Stimulated activated CD8-positive, alpha-beta memory T cell treated with anti-CD3 and anti-CD28 coated beads, Interleukin-12 subunit alpha, Interleukin-12 subunit beta, amount 100 ng/mL, for 24 hours (primary cell): ENCODE measurements around the gene CACNA2D4.
A peak's percentile ranks its signal among the peaks of the same experiment; 100 is the strongest.

ENCODE experiments used
- DNase-seq: peaks from one replicate; pipeline ENCODE4 v3.0.0-alpha.2; 2020; ENCODE audit errors: extremely low read depth

Gene CACNA2D4

DNA sequence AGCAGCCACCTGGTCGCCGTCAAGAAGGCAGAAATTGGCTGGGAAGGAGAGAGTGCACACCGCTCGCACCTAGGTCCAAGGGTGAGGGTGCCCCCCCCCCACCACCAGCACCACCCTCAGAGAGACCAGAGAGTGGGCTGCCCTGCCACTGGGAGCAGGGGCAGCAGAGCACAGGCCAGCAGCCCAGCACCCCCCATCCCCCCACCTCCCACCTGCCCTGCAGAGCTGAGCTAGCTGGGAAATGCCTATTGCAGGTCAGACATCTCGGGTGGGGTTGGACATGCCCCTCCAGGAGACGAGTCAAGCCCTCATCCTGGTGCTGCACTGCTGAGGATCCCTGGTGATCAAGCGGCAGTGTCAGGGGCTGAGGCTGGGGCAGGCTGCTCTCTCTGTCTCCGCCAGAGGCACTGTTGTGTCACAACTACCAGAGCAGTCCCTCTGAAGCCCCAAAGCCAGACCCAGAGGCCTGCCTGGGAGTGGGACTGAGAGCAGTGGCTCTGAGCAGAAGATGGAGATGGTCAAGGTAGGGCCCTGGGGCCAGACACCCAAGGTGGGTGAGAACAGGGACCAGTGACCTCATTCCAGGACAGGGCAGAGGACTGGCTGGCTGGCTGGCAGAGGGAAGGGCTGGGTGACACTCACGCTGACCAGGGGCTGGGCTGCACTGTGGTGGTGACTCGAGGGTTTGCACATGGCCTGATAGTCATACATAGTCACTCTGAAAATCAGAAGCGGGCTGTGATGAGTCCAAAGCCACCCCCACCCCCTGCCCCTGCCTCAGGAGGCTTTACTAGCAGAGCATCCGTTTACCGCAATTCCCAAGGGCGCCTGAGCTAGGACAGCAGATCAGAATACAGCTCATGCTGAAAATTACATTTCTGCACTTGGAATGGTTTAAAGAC is 117.8 kb downstream of the CACNA2D4 start:
- DNase-seq, result no peak

DNA sequence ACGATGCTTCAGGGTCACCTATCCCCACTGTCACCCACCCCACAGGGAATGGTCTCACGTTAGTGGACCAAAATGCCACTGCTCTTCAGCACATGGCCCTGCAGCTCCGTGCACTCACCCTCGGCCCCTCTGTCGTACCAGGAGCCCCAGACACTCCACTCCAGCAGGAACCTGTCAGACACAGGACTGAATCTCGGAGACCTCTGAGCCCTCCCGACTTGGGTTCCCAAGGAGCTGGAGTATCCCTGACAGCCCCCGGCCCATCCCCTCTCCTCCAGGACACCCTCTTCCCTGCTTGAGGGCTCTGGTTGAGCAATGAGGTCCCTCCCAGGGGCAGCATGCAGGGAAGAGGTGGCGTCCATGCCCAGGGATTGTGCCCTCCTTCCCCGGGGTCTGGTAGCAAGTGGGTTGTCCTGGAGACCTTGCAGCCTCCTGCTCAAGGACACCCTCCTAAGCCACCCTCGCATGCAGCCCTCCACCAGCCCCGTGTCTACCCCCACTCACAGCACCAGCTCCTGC is 118.5 kb downstream of the CACNA2D4 start:
- no peak for DNase-seq

DNA sequence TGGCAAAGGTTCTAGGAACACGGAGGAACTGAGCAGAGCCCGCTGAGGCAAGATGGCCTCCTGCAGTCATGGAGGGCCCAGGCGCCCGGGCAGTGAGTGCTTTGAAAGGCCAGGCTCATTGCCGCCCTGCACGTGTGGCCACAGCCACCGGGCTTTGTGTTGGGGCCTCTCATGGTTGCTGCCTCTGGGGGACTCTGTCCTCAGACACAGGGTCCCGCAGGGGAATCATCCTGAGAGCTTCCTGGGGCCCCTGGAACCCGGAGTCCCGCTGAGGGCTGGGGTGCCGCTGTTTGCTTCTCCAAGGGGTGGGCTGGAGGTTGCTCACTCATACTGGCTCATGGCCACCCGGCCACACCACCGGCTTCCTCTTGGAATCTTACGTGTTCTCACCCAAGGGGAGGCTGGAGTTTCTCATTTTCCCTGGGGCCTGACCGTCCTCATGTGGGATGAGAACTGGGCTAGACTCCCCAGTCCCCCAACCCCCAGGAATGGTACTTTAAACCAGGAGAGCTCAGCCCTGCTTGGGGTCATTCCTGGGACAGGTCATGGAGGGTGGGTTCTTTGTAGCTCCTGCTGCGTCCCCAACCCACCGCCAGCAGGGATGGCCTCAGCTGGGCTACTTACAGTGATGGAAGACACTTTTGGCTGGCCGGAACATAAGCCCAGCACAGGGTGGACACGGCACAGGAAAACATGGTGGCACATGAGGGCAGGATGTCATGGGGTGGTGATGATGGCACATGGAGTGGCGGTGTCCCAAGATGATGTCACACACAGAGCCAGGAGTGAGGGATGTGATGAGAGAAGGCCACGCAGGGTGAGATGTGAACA is 119.2 kb downstream of the CACNA2D4 start:
- DNase-seq, result no peak

DNA sequence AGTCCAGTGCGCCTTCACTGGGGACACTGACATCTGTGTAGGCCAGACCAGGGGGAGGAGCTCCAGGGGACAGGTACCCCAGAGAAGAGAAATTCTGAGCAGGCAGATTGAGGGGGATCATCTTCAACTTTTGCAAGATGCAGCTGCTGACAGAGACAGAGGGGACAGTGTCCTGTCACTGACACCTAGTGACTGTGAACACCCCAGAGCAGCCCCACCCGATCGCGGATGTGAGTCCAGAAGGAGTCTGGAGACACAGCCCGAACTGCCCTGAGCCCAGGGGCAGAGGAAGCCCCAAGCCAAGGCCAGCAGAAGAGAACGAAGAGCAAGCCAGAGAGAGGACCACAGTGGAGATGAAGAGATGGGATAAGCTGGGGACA is 119.8 kb downstream of the CACNA2D4 start:
- no peak for DNase-seq

DNA sequence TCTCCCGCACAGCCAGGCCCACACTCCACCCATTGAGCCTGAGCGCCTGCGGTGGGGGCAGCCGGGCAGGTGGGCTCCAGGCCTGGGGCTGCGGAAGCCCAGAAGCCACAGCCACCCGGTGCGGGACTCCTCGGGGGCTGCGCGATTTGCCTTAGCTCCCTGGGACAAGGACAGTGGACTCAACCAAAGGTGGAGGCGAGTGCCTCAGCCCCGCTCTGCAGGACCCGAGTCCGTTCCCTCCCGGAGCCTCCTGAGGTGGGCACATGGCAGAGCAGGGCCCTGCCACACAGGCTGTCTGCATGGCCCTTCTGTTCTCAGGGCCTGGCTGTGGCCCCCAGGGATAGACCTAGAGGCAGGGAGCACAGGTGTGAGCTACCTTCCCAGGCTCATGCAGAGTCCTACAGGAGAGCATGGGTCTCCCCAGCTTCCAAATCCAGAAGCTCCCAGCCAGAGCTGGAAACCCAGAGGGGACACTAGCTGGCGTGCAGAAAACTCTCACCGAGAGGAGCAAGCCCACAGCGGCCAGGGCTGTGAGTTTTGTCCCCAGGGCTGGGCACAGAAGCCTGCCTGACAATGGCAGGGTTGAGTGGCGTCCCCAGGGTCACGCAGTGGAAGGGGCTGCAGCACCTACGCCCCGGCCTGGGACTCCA is 120.3 kb downstream of the CACNA2D4 start:
- DNase-seq, result no peak

DNA sequence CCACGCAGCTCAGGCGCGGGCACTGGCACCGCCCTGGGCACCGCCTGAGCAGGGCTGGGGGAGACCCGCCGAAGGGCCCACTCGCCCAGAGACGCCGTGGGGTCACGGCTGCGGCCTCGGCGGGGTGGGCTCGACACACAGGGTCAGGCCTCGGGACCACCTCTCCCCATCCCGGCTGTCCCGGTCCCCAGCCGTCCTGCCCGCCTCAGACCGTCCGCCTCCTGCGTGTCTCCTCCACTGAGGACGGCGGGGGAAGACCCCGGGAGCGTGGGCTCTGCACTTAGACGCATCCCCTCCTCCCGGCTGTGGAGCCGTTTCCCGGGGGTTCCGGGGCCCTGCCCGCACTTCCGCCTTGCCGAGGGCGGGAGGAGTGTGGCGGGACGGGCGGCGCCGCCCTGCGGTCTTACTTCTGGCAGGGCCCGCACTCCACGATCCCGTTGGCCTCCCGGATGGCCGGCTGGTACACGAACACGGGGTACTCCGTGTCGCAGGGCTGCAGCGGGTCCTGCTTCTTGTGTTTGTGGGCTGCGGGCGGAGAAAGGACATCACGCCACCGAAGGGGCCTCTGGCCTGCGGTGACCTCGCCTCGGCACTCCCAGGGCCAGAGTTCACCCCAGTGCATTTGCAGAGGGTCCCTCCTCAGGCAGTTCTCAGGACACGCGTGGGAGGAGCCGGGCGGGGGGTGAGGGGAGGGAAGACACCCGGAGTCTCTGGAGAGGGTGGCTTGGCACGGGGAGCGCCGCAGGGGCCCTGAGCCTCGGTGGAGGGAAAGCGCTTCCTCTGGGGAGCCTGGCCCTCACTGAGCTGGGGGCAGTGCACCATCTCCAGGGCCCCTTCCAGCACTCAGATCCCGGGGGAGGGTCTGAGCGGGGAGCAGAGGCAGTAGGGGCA is 121.2 kb downstream of the CACNA2D4 start:
- DNase-seq, result no peak

DNA sequence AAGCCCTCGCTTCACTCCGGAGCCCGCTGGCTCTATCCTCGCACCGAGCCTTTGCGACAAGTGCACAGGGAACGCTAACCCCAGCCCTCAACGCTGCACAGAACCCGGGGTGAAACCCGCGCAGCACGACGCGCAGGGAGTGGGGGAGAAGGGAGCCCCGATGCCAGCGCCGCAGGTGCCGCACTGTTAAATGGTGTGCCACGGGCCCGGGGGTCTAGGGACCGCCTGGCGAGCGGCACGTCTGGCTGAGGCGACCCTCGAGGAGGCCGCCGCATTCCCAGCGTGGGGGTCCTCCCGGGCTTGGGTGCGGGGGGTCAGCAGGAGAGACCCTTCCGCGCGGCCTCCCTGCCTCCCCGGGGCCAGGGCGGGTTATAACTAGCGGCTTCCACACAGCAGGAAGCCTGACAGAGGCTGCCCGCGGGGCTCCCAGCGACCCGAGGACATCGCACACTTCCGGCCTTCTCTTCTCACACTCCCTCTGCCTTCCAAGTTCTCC is 121.9 kb downstream of the CACNA2D4 start:
- no peak for DNase-seq

DNA sequence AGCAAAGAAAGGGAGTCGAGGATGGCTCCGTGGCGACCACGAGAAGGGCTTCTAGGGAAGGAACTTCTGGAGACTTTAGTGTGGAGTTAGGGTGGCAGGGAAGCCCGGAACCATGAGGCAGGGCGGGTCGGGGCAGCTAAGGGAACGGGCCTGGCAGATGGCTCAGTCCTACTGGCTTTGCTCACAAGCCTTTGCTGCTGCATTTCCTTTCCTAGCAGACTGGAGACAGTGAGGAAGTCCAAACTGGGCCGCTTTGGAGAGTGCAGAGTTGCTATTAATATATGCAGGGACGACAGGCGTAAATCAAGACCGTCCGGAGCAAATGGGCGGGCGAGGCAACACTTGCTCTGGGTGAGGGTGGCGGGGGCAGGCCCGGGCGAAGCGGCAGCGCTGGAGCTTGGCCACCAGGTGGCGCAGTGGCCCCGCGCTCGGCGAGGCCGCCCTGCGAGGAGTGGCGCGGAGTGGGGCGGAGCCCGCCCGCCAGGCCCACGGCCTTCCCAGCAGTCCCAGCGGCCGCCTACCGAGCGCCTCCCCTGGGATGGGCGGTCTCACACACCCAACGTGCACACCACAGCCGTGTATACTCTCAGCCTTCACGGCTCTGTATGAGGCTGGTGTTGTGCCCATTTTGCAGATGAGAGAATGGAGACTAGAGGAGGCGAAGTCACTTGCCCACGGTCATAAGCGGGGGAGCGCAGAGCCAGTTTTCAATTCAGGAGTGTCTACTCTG is 122.5 kb downstream of the CACNA2D4 start:
- DNase-seq, result peak; percentile 85

DNA sequence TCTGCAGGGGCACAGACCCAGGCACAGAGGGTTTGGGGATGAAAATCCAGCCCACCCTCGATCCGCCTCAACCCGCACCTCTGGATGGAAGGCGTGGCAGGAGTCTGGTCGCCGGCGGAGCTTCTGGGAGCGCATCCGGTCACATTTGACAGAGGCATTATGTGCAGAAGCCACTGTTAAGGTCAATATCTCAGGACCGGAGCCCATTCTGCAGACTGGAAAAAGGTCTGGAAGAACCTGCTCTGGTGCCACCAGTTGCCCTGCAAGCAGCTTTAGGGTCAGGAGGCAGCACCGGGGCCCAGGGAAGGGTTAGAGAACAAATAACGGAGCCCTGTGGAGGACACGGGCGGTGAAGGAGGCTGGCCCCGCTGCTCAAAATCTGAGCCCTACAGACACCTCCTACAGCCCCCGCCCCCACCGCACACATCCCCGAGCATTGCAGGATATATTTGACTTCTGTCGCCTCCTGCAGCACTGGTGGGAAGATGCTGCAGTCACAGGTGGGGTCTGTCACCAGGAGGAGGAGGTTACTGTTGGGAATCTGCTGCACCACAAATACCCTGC is 123.1 kb downstream of the CACNA2D4 start:
- DNase-seq, result no peak

DNA sequence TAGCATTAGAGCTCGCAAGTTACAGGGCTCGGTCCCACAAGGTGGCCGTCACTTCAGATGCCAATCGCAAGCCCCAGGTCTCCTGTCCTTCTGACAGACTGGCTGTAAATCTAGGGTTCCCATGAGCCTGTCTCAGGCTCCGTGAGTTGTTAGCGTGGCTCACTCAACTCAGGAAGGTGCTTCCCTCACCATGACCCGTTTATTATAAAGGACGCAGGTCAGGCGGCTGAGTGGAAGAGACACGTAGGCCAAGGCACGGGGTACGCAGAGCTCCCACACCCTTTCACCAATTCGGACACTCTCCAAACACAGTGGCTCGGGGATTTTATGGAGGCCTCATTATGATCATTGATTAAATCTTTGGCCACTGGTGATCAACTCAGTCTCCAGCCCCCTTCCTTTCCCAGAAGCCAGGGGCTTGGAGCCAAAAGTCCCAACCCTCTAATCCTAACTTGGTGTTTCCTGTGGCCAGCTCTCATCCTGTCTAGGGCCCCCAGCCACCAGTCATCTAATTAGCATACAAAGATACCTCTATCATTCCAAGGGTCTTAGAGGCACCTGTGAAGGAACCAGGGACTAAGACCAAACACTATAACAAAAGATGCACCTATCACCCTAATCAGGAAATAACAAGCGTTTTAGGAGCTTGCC is 123.9 kb downstream of the CACNA2D4 start:
- no peak for DNase-seq

DNA sequence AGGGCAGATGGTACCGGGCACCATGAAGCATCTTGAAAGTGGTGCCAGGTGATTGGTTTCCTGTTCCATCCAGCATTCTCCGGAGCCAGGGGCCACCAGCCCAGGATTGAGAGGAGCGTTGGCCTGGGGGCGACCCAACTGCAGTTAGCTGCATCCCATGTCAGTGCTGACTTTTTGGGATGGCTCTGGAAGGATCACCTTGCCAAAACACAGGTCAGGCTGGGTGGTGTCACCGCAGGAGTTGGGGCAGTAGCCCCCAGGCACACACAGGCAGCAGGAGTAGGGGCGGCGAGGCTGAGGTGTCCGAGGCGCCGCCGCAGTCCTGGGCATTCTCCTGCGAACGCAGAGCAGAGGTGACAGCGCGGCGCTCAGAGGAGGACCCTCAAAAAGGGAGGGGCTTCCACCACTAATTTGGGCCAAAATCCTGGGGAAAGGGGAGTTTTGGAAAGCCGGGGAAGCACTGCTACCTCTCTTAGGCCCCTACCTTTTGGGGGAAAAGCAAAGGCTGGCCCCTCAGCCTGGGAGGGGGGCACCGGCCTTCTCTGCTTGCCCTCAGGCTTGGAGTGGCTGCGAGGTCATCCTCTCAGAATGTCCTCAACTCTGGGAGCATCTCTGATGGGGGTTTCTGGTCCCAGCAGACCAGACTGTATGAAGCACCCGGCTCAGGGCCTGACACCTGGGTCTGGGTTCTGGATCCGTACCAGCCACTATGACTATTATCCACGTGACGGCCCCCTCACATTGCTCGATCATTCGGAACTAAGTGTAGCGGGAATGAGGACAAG is 124.8 kb downstream of the CACNA2D4 start:
- no peak for DNase-seq

DNA sequence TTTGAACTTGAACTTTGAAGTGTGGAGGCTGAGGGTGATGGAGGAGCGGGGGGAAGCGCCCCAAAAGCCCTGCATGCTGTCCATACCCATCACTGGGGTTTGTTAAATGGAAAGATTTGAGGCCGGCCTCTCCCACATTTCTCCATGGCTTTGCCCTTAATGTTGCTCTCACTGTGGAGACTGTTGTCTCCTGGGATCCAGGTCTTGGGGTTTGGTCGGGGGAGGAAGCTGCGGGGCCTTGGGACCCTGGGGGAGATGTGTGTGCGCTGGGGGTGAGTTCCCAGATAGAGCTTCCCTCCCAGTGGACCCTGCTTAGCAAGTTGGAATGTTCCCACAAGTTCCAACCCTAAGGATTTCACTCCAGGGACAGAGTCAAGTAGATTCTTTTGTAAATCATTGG is 126.0 kb downstream of the CACNA2D4 start:
- DNase-seq, result no peak

DNA sequence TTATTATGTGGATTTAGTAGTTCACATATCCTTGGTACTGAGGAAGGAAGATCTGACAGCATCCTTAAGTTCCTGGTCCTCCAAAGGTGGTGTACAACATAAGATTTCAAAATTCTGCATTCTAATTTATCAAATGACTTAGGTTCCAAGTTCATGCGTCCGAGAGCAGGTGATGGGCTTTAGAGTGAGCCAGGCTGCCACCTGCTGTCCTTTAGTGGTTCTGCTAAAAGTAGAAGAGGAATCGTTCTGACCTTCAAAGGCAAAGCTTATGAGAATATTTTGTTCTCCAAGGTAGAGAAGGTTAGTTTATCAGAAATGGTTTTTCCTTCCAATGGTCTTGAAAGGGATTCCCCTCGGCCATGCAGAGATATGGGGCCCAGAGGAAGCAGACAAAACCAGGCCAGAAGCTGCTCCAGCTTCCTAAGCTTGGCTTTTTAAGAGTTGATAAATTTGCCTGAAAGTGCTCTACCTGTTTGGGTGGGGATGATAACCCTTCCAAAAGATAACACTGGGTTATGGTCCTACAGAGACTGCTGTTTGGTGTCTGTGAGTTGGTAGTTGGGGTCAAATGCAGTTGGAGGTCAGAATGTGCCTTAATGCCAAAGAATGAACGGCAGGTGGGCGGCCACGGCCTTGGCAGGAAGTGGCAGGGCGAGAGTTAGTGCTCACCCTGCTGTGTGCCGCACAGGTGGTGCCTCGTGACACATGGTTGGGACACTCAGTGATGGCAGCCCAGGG is 127.2 kb downstream of the CACNA2D4 start:
- no peak for DNase-seq

DNA sequence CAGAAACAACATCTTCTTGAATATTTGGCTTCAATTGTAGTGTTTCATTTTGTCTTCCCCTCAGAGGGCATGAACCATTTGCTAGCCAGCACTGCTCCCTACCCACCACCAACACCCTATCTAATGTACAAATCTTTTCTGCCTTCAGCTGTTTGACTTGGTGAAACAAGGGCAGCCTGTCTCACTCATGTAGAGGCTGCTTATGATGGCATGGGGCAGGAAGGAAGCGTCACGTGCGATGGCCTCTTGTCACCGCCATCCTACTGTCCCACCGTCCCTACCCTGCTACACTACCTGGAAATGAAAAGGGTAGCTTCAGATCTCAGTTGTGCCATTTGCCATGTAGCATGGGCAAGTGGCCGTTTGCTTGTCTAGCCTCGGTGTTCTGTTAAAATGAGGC is 128.0 kb downstream of the CACNA2D4 start:
- no peak for DNase-seq

DNA sequence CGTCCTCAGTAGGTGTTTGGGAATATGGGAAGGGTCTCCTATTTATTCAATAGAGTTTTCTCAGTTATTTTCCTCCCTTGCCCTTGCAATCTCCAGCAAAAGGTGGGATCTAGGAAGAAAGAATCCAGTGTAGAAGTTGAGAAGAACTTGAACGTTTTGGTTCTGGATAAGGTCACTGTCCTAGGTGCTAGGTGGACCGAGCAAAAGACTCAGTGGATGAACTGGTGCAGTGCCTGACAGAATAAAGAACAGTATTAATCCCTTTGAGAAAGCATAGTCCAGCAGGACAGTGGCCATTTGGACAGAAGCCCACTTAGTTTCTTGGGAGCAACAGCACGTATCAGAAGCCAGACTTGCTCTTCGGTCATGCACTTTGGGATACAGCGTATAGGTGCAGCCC is 130.7 kb downstream of the CACNA2D4 start:
- DNase-seq, result no peak

DNA sequence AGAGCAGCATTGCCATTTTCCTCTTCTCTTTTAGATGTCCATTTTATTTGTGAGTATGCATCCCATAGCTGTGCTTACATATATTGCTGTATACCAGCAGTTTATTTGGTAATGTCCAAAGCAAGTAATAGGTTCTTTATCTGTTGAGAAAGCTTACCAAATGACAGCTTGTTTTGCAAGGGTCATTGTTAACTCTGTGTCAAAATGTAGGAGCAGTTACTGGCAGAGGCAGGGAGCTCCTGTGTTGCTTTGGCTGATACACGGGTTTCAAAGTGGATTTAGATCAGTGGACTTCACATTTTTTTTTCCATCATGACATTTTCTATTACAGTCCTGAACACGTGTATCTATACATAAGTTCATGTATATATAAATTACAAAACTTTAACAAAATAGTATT is 136.2 kb downstream of the CACNA2D4 start:
- no peak for DNase-seq

DNA sequence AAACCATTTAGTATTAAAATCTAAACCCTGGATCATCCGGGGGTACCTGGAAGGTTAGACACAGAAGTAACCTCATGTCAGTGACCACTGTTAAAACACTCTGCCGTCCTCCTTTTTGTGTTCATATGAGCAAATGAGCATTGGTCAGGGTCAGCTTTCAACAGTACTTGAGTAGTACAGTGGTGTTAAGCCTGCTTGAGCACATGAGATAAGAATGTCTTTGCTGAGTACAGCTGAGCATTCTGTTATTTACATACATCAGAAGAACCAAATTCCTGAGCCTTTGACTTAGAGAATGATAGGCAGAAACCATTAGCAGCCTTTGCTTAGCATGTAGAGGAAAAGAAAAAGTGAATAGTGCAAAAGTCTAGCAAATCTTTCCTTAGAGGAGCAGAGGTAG is 136.7 kb downstream of the CACNA2D4 start:
- no peak for DNase-seq

DNA sequence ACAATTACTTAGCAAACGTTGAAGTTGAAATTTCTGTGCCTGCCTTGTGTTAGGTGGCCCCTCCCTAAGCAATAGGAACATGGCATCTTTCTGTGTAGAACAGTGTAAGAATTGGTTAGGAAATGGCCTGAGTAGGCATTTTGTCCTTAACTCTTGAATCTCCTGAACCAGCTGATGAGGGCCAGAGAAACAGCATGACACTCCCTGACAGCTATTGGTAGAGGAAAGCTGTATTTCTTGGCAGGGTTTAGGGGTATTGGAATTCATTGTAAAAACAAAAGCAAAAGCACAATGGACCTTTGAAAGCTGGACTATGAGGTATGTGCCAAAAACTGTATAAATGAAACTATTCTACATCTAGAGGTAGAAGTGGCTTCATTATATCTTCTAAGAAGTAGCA is 138.7 kb downstream of the CACNA2D4 start:
- DNase-seq, result no peak
